Measurements from ENCODE around the gene ZNF397. TPM values are rescaled to one million over a fixed set of nuclear protein-coding genes. Genes with fewer than 3 reads are reported as not detected.

The ZNF397 gene
- total RNA-seq, 1 experiment from 2014 or later = 18.3 TPM

GRCh38 chr18:35278085-35278484 lies 37.3 kb downstream of the ZNF397 start:
- in situ Hi-C loops (cut with HindIII; ENCODE audit: low pct_unique_long_range_greater_than_20kb, low sequenced_read_pairs) = no loop called here
- DNase-seq (ENCODE audit: low read depth, low spot score) = no peak

GRCh38 chr18:35278969-35279368 lies 38.1 kb downstream of the ZNF397 start:
- in situ Hi-C loops (cut with HindIII; ENCODE audit: low pct_unique_long_range_greater_than_20kb, low sequenced_read_pairs) = no loop called here

GRCh38 chr18:35282353-35282752 lies 41.5 kb downstream of the ZNF397 start:
- in situ Hi-C loops (cut with HindIII; ENCODE audit: low pct_unique_long_range_greater_than_20kb, low sequenced_read_pairs) = no loop called here

More at GRCh38 chr18:35278969-35279368, 38.1 kb downstream of the ZNF397 start:
- DNase-seq (ENCODE audit: low read depth, low spot score) = no peak

GRCh38 chr18:35283923-35284794 lies 43.3 kb downstream of the ZNF397 start:
- DNase-seq (ENCODE audit: low read depth, low spot score) = no peak
- in situ Hi-C loops (cut with HindIII; ENCODE audit: low pct_unique_long_range_greater_than_20kb, low sequenced_read_pairs) = no loop called here

More at GRCh38 chr18:35282353-35282752, 41.5 kb downstream of the ZNF397 start:
- DNase-seq (ENCODE audit: low read depth, low spot score) = no peak

- no peak for DNase-seq (ENCODE audit: low read depth, low spot score)
- in situ Hi-C loops (cut with HindIII; ENCODE audit: low pct_unique_long_range_greater_than_20kb, low sequenced_read_pairs) = no loop called here
Measured at GRCh38 chr18:35284841-35285240, 44.0 kb downstream of the ZNF397 start.

GRCh38 chr18:35289293-35289692 lies 48.5 kb downstream of the ZNF397 start:
- in situ Hi-C loops (cut with HindIII; ENCODE audit: low pct_unique_long_range_greater_than_20kb, low sequenced_read_pairs) = no loop called here
- DNase-seq (ENCODE audit: low read depth, low spot score) = no peak

- in situ Hi-C loops (cut with HindIII; ENCODE audit: low pct_unique_long_range_greater_than_20kb, low sequenced_read_pairs) = no loop called here
- DNase-seq (ENCODE audit: low read depth, low spot score) = no peak
Measured at GRCh38 chr18:35289727-35290093, 48.9 kb downstream of the ZNF397 start.

GRCh38 chr18:35290094-35290735 lies 49.4 kb downstream of the ZNF397 start, which contains the start of gene ZSCAN30:
ZSCAN30 (minus strand) TSS chr18:35290229; CDS start chr18:35264352, 25,877 bp downstream.
- in situ Hi-C loops (cut with HindIII; ENCODE audit: low pct_unique_long_range_greater_than_20kb, low sequenced_read_pairs) = no loop called here

GRCh38 chr18:35291166-35291565 lies 50.3 kb downstream of the ZNF397 start:
- no peak for DNase-seq (ENCODE audit: low read depth, low spot score)
- in situ Hi-C loops (cut with HindIII; ENCODE audit: low pct_unique_long_range_greater_than_20kb, low sequenced_read_pairs) = no loop called here

More at GRCh38 chr18:35290094-35290735, 49.4 kb downstream of the ZNF397 start, which contains the start of gene ZSCAN30:
- peak; percentile 90 for DNase-seq (ENCODE audit: low read depth, low spot score)

GRCh38 chr18:35296060-35296459 lies 55.2 kb downstream of the ZNF397 start:
- no peak for DNase-seq (ENCODE audit: low read depth, low spot score)
- in situ Hi-C loops (cut with HindIII; ENCODE audit: low pct_unique_long_range_greater_than_20kb, low sequenced_read_pairs) = no loop called here

GRCh38 chr18:35303610-35304009 lies 62.8 kb downstream of the ZNF397 start:
- no peak for DNase-seq (ENCODE audit: low read depth, low spot score)
- in situ Hi-C loops (cut with HindIII; ENCODE audit: low pct_unique_long_range_greater_than_20kb, low sequenced_read_pairs) = no loop called here

GRCh38 chr18:35306588-35307250 lies 65.9 kb downstream of the ZNF397 start:
- in situ Hi-C loops (cut with HindIII; ENCODE audit: low pct_unique_long_range_greater_than_20kb, low sequenced_read_pairs) = no loop called here
- DNase-seq (ENCODE audit: low read depth, low spot score) = no peak

Other genes starting within 250 kb of the ZNF397 start
- gene MAPRE2, start 199.6 kb upstream of the ZNF397 start, total RNA-seq (2014; rRNA removed; shearing (Covaris generic)) = 20.0 and 25.9 TPM in 2 replicates
- 3.7 and 4.2 TPM in 2 replicates for gene ZSCAN30, start 49.2 kb downstream of the ZNF397 start, total RNA-seq (2014; rRNA removed; shearing (Covaris generic))
- 62.9 and 64.7 TPM in 2 replicates for gene ZNF24, start 103.4 kb downstream of the ZNF397 start, total RNA-seq (2014; rRNA removed; shearing (Covaris generic))
- 4.5 and 5.1 TPM in 2 replicates for gene ZNF396, start 136.3 kb downstream of the ZNF397 start, total RNA-seq (2014; rRNA removed; shearing (Covaris generic))

Data from SK-MEL-5 (cell line).